SK-N-SH (cell line): Measurements from ENCODE around the gene PTPRD. TPM values are rescaled to one million over a fixed set of nuclear protein-coding genes. Genes with fewer than 3 reads are reported as not detected.

Experiments used
- CTCF ChIA-PET: fragments of 300-600, 350-600 bp; formaldehyde crosslinking; extraction: SDS; loops from one replicate; lab custom pipeline; 2021; lab: Yijun Ruan, JAX
- POLR2A ChIA-PET: fragments of 350-600 bp; sonication (Branson Sonifier 250); formaldehyde crosslinking; extraction: SDS; loops from one replicate; lab custom pipeline; 2020; ENCODE audit warnings: antibody characterized with exemption, inconsistent platforms; lab: Yijun Ruan, JAX
- DNase-seq: peaks from one replicate; pipeline ENCODE4 v3.0.0; 2012
- H2AFZ ChIP-seq: fragments of 200-600 bp; sonication (generic); 2 replicates; pipeline ENCODE4 v1.8.1; 2016; ENCODE audit warnings: antibody characterized with exemption, mild to moderate bottlenecking, low read depth
- H3F3A ChIP-seq: fragments of 200-600 bp; sonication (generic); replicated peaks from 2 replicates; pipeline ENCODE3; 2016; ENCODE audit warnings: antibody characterized with exemption, mild to moderate bottlenecking; ENCODE audit not compliant: insufficient read depth
- H3K27ac ChIP-seq, 2 experiments: fragments of 200-500 bp in 1 of 2; fragments of 200-600 bp in 1 of 2; sonication (Bioruptor generic) in 1 of 2; sonication (generic), shearing (Covaris generic) in 1 of 2; 2 replicates each; pipeline versions ENCODE4 v1.5.1 to v1.6.1; 2014 to 2016; ENCODE audit warnings: low read depth in 2 of 2, inconsistent platforms in 1 of 2, low read length in 1 of 2, mild to moderate bottlenecking in 1 of 2, mixed read lengths in 1 of 2
- H3K27me3 ChIP-seq: fragments of 200-600 bp; sonication (generic), shearing (Covaris generic); 2 replicates; pipeline ENCODE4 v1.6.1; 2016; ENCODE audit warnings: mixed run types; ENCODE audit not compliant: insufficient read depth
- H3K36me3 ChIP-seq, 2 experiments: fragments of 200-500 bp in 1 of 2; fragments of 200-600 bp in 1 of 2; sonication (Bioruptor generic) in 1 of 2; sonication (generic) in 1 of 2; replicated peaks in 1 of 2; 2 replicates each; pipeline versions ENCODE3 to v1.5.1; 2014 to 2016; ENCODE audit warnings: low read length in 1 of 2, mild to moderate bottlenecking in 1 of 2; ENCODE audit not compliant: insufficient read depth in 2 of 2, control insufficient read depth in 1 of 2
- H3K4me1 ChIP-seq, 2 experiments: fragments of 200-500 bp in 1 of 2; fragments of 200-600 bp in 1 of 2; sonication (Bioruptor generic) in 1 of 2; sonication (generic), shearing (Covaris generic) in 1 of 2; 2 replicates each; pipeline versions ENCODE4 v1.5.1 to v1.6.1; 2014 to 2016; ENCODE audit warnings: low read depth in 1 of 2, low read length in 1 of 2, mixed run types in 1 of 2; ENCODE audit not compliant: insufficient read depth in 2 of 2, control insufficient read depth in 1 of 2
- H3K4me2 ChIP-seq: fragments of 200-600 bp; sonication (generic), shearing (Covaris generic); 2 replicates; pipeline ENCODE4 v1.6.1; 2017; ENCODE audit warnings: mixed run types
- H3K4me3 ChIP-seq, 2 experiments: fragments of 200-500 bp in 1 of 2; fragments of 200-600 bp in 1 of 2; sonication (Bioruptor generic) in 1 of 2; sonication (generic), shearing (Covaris generic) in 1 of 2; 2 replicates each; pipeline versions ENCODE4 v1.5.1 to v1.8.1; 2014 to 2016; ENCODE audit warnings: low read depth in 2 of 2, inconsistent platforms in 1 of 2, low read length in 1 of 2, mild to moderate bottlenecking in 1 of 2, mixed read lengths in 1 of 2, moderate library complexity in 1 of 2
- H3K79me2 ChIP-seq: fragments of 200-600 bp; sonication (generic); 2 replicates; pipeline ENCODE4 v1.8.1; 2017; ENCODE audit warnings: mild to moderate bottlenecking; ENCODE audit not compliant: insufficient read depth
- H3K9ac ChIP-seq: fragments of 200-600 bp; sonication (generic); 2 replicates; pipeline ENCODE4 v1.6.1; 2017; ENCODE audit warnings: mixed run types
- H3K9me2 ChIP-seq: fragments of 200-600 bp; sonication (generic); 2 replicates; pipeline ENCODE4 v1.6.1; 2017; ENCODE audit warnings: mixed run types
- H3K9me3 ChIP-seq: fragments of 200-600 bp; sonication (generic); 2 replicates; pipeline ENCODE4 v1.6.1; 2017; ENCODE audit warnings: mixed run types, mild to moderate bottlenecking, moderate library complexity
- H4K20me1 ChIP-seq: fragments of 200-600 bp; sonication (generic); 2 replicates; pipeline ENCODE4 v1.6.1; 2017; ENCODE audit warnings: mild to moderate bottlenecking, mixed run types; ENCODE audit not compliant: insufficient read depth
- CHD2 ChIP-seq: fragments of 150-350 bp; IDR thresholded peaks from 2 replicates; pipeline ENCODE4 v1.6.1; 2018; ENCODE audit warnings: low read length; ENCODE audit not compliant: partially characterized antibody
- ELF1 ChIP-seq: IDR thresholded peaks from 2 replicates; pipeline ENCODE4 v1.4.0; 2012
- FOXJ3 ChIP-seq: sonication (generic); formaldehyde crosslinking; IDR thresholded peaks from 2 replicates; pipeline ENCODE4 v1.5.1; 2020; ENCODE audit warnings: mild to moderate bottlenecking, missing genetic modification reagents
- GABPA ChIP-seq: IDR thresholded peaks from 2 replicates; pipeline ENCODE4 v1.4.0; 2012; ENCODE audit warnings: low read depth, mild to moderate bottlenecking
- GATA2 ChIP-seq: sonication (generic); formaldehyde crosslinking; IDR thresholded peaks from 2 replicates; pipeline ENCODE4 v1.5.0; 2020; ENCODE audit warnings: mild to moderate bottlenecking, missing genetic modification reagents
- IRF3 ChIP-seq: fragments of 150-350 bp; IDR thresholded peaks from 2 replicates; pipeline ENCODE4 v1.6.1; 2016; ENCODE audit warnings: mild to moderate bottlenecking, low read depth, low read length
- JUND ChIP-seq: IDR thresholded peaks from 2 replicates; pipeline ENCODE4 v1.4.0; 2012
- MAX ChIP-seq: IDR thresholded peaks from 2 replicates; pipeline ENCODE4 v1.4.0; 2012; ENCODE audit warnings: low read depth
- MEF2A ChIP-seq: IDR thresholded peaks from 2 replicates; pipeline ENCODE4 v1.4.0; 2012; ENCODE audit warnings: low read depth, borderline replicate concordance
- NFIC ChIP-seq: IDR thresholded peaks from 2 replicates; pipeline ENCODE4 v1.4.0; 2012; ENCODE audit warnings: borderline replicate concordance
- NRF1 ChIP-seq: IDR thresholded peaks from 2 replicates; pipeline ENCODE4 v1.6.1; 2012; ENCODE audit warnings: low read depth, mild to moderate bottlenecking, low read length
- RAD21 ChIP-seq: IDR thresholded peaks from 2 replicates; pipeline ENCODE4 v1.6.1; 2012; ENCODE audit warnings: mild to moderate bottlenecking, low read length
- RCOR1 ChIP-seq: fragments of 150-350 bp; IDR thresholded peaks from 2 replicates; pipeline ENCODE4 v1.6.1; 2017; ENCODE audit warnings: antibody characterized with exemption, low read length
- RFX5 ChIP-seq: IDR thresholded peaks from 2 replicates; pipeline ENCODE4 v1.6.1; 2012; ENCODE audit warnings: mild to moderate bottlenecking, improper control_type of control experiment, low read length
- RXRA ChIP-seq: IDR thresholded peaks from 2 replicates; pipeline ENCODE4 v1.4.0; 2012; ENCODE audit warnings: low read depth, mild to moderate bottlenecking, borderline replicate concordance
- TAF1 ChIP-seq: IDR thresholded peaks from 2 replicates; pipeline ENCODE4 v1.6.1; 2012; ENCODE audit warnings: low read depth, mild to moderate bottlenecking, low read length, moderate library complexity, borderline replicate concordance
- USF2 ChIP-seq: fragments of 150-350 bp; IDR thresholded peaks from 2 replicates; pipeline ENCODE4 v1.6.1; 2017; ENCODE audit warnings: antibody characterized with exemption, low read length, low read depth, borderline replicate concordance
- WGBS: methylation state at CpG from one replicate; pipeline ENCODE4 v1.1.6; 2017; ENCODE audit warnings: low lambda C conversion rate; 5-methylcytosine and 5-hydroxymethylcytosine counted together
- polyA plus RNA-seq, 3 experiments: library from polyadenylated mRNA; depleted of rRNA; stranded (reverse); fragments of >200 nt; gene quantifications; 2 replicates each; pipeline ENCODE4 v1.2.3, GENCODE V29; 2012
- TF ChIP-seq, protein P1 (sequence below): IDR thresholded peaks from 2 replicates; pipeline ENCODE4 v1.6.1; 2012; ENCODE audit warnings: mild to moderate bottlenecking, low read depth, low read length, moderate library complexity
- TF ChIP-seq, protein P2 (sequence below): IDR thresholded peaks from 2 replicates; pipeline ENCODE4 v1.4.0; 2012; ENCODE audit warnings: low read depth, borderline replicate concordance

The PTPRD gene
- polyA plus RNA-seq, 1 of the 3 experiments (the other 2 are of a cell fraction), result 0.15 TPM

GRCh38 chr9:8778356-8778755 is 1834.4 kb downstream of the PTPRD start:
- no peaks in the 10 kb centered on the region for H3K9me2 ChIP-seq
- H3K79me2 ChIP-seq, result no peaks in the 10 kb centered on the region
- no peak for DNase-seq
- H3K36me3 ChIP-seq, result no peaks in the 10 kb centered on the region
- H3K9me3 ChIP-seq, result no peaks in the 10 kb centered on the region
- TF ChIP-seq CHD2, result no peak
- TF ChIP-seq NRF1, result no peak
- no peak for TF ChIP-seq RFX5
- TF ChIP-seq MEF2A, result no peak
- TF ChIP-seq RCOR1, result no peak
- no peak for TF ChIP-seq ELF1
- TF ChIP-seq MAX, result no peak
- H3K9ac ChIP-seq, result no peak overlapping the region
- H3K27ac ChIP-seq, result no peak overlapping the region
- H3F3A ChIP-seq, result no peaks in the 10 kb centered on the region
- no peak overlapping the region for H3K4me3 ChIP-seq
- no peaks in the 10 kb centered on the region for H3K27me3 ChIP-seq
- no peak overlapping the region for H3K4me2 ChIP-seq
- ChIA-PET CTCF (no interaction called here), POLR2A (no interaction called here)
- 66% methylated on average over 6 of the region's 6 CpGs for WGBS
- H2AFZ ChIP-seq, result no peak overlapping the region
- H3K4me1 ChIP-seq, result no peaks in the 10 kb centered on the region; a peak in 2 of 4 replicates
- no peaks in the 10 kb centered on the region for H4K20me1 ChIP-seq

GRCh38 chr9:8772302-8772701 is 1840.5 kb downstream of the PTPRD start:
- H3K9ac ChIP-seq, result no peak overlapping the region
- H3K9me3 ChIP-seq, result no peaks in the 10 kb centered on the region
- ChIA-PET CTCF (no interaction called here), POLR2A (no interaction called here)
- TF ChIP-seq, protein P1, sequence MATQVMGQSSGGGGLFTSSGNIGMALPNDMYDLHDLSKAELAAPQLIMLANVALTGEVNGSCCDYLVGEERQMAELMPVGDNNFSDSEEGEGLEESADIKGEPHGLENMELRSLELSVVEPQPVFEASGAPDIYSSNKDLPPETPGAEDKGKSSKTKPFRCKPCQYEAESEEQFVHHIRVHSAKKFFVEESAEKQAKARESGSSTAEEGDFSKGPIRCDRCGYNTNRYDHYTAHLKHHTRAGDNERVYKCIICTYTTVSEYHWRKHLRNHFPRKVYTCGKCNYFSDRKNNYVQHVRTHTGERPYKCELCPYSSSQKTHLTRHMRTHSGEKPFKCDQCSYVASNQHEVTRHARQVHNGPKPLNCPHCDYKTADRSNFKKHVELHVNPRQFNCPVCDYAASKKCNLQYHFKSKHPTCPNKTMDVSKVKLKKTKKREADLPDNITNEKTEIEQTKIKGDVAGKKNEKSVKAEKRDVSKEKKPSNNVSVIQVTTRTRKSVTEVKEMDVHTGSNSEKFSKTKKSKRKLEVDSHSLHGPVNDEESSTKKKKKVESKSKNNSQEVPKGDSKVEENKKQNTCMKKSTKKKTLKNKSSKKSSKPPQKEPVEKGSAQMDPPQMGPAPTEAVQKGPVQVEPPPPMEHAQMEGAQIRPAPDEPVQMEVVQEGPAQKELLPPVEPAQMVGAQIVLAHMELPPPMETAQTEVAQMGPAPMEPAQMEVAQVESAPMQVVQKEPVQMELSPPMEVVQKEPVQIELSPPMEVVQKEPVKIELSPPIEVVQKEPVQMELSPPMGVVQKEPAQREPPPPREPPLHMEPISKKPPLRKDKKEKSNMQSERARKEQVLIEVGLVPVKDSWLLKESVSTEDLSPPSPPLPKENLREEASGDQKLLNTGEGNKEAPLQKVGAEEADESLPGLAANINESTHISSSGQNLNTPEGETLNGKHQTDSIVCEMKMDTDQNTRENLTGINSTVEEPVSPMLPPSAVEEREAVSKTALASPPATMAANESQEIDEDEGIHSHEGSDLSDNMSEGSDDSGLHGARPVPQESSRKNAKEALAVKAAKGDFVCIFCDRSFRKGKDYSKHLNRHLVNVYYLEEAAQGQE, result no peak
- TF ChIP-seq RCOR1, result no peak
- TF ChIP-seq, protein P2, sequence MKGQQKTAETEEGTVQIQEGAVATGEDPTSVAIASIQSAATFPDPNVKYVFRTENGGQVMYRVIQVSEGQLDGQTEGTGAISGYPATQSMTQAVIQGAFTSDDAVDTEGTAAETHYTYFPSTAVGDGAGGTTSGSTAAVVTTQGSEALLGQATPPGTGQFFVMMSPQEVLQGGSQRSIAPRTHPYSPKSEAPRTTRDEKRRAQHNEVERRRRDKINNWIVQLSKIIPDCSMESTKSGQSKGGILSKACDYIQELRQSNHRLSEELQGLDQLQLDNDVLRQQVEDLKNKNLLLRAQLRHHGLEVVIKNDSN, result no peak
- TF ChIP-seq GABPA, result no peak
- no peak for TF ChIP-seq FOXJ3
- no peak for TF ChIP-seq JUND
- TF ChIP-seq NFIC, result no peak
- TF ChIP-seq GATA2 (CRISPR knock-in tag), result no peak
- no peak for TF ChIP-seq USF2
- TF ChIP-seq RXRA, result no peak
- no peak for TF ChIP-seq TAF1
- TF ChIP-seq MEF2A, result no peak
- no peak for TF ChIP-seq RAD21
- no peak for TF ChIP-seq ELF1
- TF ChIP-seq IRF3, result no peak
- no peak for TF ChIP-seq MAX
- H3K79me2 ChIP-seq, result no peaks in the 10 kb centered on the region
- no peak overlapping the region for H3K4me3 ChIP-seq
- H2AFZ ChIP-seq, result no peak overlapping the region
- no peaks in the 10 kb centered on the region for H3K36me3 ChIP-seq
- no peaks in the 10 kb centered on the region for H3F3A ChIP-seq
- WGBS, result 67% methylated on average over 1 of the region's 1 CpG
- H3K4me1 ChIP-seq, result no peaks in the 10 kb centered on the region; a peak in 1 of 4 replicates
- H3K9me2 ChIP-seq, result no peaks in the 10 kb centered on the region
- DNase-seq, result no peak
- H3K27ac ChIP-seq, result no peak overlapping the region
- no peaks in the 10 kb centered on the region for H3K27me3 ChIP-seq
- H4K20me1 ChIP-seq, result no peaks in the 10 kb centered on the region
- no peak overlapping the region for H3K4me2 ChIP-seq
